ENCODE data around the gene RAB4A. TPM values are rescaled to one million over a fixed set of nuclear protein-coding genes. Genes with fewer than 3 reads are reported as not detected.

Gene RAB4A
- total RNA-seq, 2 donors from 2014 or later, result 25.5 to 29.5 TPM

DNA sequence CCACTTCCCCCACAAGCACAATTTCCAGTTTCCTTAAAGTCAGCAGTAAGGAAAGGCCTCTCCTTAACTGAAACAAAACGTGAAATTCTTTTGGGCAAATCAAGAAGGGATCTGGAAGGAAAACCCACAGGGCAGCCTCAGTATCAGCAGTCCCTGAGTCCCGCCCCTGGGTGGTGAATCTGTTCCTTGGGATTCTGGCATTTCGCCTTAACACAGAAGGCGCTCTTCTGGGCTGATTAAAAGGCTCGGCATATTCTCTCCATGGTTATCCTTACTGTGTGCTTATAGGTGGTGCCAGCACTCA, 12.2 kb upstream of the RAB4A start:
- TF ChIP-seq, protein P1, sequence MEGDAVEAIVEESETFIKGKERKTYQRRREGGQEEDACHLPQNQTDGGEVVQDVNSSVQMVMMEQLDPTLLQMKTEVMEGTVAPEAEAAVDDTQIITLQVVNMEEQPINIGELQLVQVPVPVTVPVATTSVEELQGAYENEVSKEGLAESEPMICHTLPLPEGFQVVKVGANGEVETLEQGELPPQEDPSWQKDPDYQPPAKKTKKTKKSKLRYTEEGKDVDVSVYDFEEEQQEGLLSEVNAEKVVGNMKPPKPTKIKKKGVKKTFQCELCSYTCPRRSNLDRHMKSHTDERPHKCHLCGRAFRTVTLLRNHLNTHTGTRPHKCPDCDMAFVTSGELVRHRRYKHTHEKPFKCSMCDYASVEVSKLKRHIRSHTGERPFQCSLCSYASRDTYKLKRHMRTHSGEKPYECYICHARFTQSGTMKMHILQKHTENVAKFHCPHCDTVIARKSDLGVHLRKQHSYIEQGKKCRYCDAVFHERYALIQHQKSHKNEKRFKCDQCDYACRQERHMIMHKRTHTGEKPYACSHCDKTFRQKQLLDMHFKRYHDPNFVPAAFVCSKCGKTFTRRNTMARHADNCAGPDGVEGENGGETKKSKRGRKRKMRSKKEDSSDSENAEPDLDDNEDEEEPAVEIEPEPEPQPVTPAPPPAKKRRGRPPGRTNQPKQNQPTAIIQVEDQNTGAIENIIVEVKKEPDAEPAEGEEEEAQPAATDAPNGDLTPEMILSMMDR (IDR thresholded peaks at IDR 0.05), result no peak
- Histone ChIP-seq H3K9me3 (no peaks in the 10 kb centered on the region), H3K27ac (no peak overlapping the region), H3K4me3 (no peak overlapping the region), H3K4me1 (ENCODE audit: control insufficient read depth in 1 of 2, low read depth in 2 of 2) (no peaks in the 10 kb centered on the region), H3K27me3 (replicated peaks; ENCODE audit: insufficient read depth) (no peaks in the 10 kb centered on the region), H3K36me3 (no peaks in the 10 kb centered on the region)
- ATAC-seq (ENCODE audit: insufficient number of reproducible peaks, low FRiP score, low read depth) (no peak), DNase-seq (ENCODE audit: low spot score) (no peak)

DNA sequence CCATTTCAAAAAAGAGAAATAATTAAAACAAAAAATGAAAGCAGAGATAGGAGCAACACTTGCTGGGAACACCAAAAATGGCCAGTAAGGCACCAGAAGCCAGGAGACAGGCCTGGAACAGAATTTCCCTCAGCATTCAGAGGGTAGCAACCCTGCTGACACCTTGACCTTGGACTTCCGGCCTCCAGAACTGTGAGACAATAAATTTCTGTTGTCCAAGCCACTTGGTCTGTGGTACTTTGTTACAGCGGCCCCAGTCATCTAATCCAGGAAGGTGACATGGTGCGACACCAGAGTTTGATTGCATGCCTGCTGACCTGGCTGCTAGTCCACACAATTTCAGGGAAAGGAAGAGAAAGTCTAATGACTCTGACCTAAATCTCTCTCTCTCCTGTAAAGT, 10.6 kb upstream of the RAB4A start:
- no peaks in the 10 kb centered on the region for H3K36me3 ChIP-seq
- no peaks in the 10 kb centered on the region for H3K4me1 ChIP-seq (ENCODE audit: control insufficient read depth in 1 of 2, low read depth in 2 of 2)
- no peaks in the 10 kb centered on the region for H3K9me3 ChIP-seq
- no peak overlapping the region for H3K4me3 ChIP-seq
- no peaks in the 10 kb centered on the region for H3K27me3 ChIP-seq (replicated peaks; ENCODE audit: insufficient read depth)
- no peak for DNase-seq (ENCODE audit: low spot score)
- no peak overlapping the region for H3K27ac ChIP-seq
- TF ChIP-seq, protein P1 (IDR thresholded peaks at IDR 0.05), result no peak
- ATAC-seq (ENCODE audit: insufficient number of reproducible peaks, low FRiP score, low read depth), result no peak

DNA sequence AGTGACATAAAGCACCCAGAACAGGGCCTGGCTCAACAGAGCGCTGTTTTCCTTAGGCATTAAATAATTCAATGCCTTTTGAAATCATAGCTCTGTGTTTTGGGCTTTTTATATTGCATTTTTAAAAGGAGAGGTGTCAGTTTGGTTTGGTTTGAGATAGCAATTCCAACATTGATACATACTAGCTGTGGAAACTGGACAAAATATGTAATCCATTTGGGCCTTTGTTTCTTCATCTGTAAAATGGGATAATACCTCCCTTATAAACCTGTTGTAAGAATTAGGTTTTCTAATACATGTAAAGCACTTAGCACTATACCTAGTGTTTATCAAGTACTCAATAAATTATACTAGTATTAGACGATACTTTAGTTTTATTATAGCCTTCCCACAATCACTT, 8.7 kb upstream of the RAB4A start:
- no peaks in the 10 kb centered on the region for H3K4me1 ChIP-seq (ENCODE audit: control insufficient read depth in 1 of 2, low read depth in 2 of 2)
- DNase-seq (ENCODE audit: low spot score), result no peak
- TF ChIP-seq, protein P1 (IDR thresholded peaks at IDR 0.05), result no peak
- ATAC-seq (ENCODE audit: insufficient number of reproducible peaks, low FRiP score, low read depth), result no peak
- H3K36me3 ChIP-seq, result no peaks in the 10 kb centered on the region
- no peaks in the 10 kb centered on the region for H3K27me3 ChIP-seq (replicated peaks; ENCODE audit: insufficient read depth)
- no peak overlapping the region for H3K4me3 ChIP-seq
- H3K27ac ChIP-seq, result no peak overlapping the region
- H3K9me3 ChIP-seq, result no peaks in the 10 kb centered on the region

DNA sequence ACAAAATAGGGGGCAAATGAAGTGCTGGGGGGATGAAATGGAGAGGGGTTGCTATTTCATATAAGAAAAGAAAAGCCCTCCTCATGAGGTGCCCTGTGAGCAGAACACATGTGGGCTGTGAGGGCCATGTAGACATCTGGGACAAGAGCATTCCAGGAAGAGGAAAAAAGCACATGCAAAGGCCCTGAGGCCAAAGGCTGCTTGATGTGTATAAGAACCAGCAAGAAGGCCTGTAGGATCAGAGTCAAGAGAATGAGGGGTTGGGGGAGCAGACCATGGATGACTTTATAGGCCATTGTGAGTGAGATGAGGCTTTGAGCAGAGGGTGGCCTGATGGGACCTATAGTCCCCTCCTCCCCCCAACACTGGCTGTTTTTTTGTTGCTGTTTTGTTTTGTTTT, 7.7 kb upstream of the RAB4A start:
- no peaks in the 10 kb centered on the region for H3K4me1 ChIP-seq (ENCODE audit: control insufficient read depth in 1 of 2, low read depth in 2 of 2)
- H3K9me3 ChIP-seq, result no peaks in the 10 kb centered on the region
- DNase-seq (ENCODE audit: low spot score) (no peak), ATAC-seq (ENCODE audit: insufficient number of reproducible peaks, low FRiP score, low read depth) (no peak)
- TF ChIP-seq, protein P1 (IDR thresholded peaks at IDR 0.05), result no peak
- no peak overlapping the region for H3K4me3 ChIP-seq
- H3K27ac ChIP-seq, result no peak overlapping the region
- H3K27me3 ChIP-seq (replicated peaks; ENCODE audit: insufficient read depth), result no peaks in the 10 kb centered on the region
- H3K36me3 ChIP-seq, result no peaks in the 10 kb centered on the region

DNA sequence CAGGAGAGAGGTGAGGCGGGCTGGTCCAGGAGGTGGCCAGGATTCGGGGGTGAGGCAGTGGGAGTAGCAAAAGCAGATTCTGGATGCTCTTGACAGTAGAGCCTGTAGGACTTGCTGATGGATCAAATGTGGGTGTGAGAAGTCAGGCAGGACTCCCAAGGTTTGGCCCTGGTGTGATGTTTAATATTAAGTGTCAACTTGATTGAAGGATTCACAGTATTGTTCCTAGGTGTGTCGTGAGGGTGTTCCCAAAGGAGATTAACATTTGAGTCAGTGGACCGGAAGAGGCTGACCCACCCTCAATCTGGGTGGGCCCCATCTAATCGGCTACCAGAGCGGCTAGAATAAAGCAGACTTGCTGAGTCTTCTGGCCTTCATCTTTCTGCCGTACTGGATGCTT, 6.8 kb upstream of the RAB4A start:
- H3K27me3 ChIP-seq (replicated peaks; ENCODE audit: insufficient read depth), result no peaks in the 10 kb centered on the region
- no peaks in the 10 kb centered on the region for H3K9me3 ChIP-seq
- H3K4me1 ChIP-seq (ENCODE audit: control insufficient read depth in 1 of 2, low read depth in 2 of 2), result no peaks in the 10 kb centered on the region
- DNase-seq (ENCODE audit: low spot score), result no peak
- H3K4me3 ChIP-seq, result no peak overlapping the region
- no peak for ATAC-seq (ENCODE audit: insufficient number of reproducible peaks, low FRiP score, low read depth)
- TF ChIP-seq, protein P1 (IDR thresholded peaks at IDR 0.05), result no peak
- no peaks in the 10 kb centered on the region for H3K36me3 ChIP-seq
- H3K27ac ChIP-seq, result no peak overlapping the region
